Effector CD4-positive, alpha-beta T cell (primary cell): ENCODE measurements around the gene AGMO.

Source experiments
- DNase-seq: peaks from one replicate; pipeline ENCODE4 v3.0.0-alpha.2; 2020

The AGMO gene

GRCh38 chr7:15452670-15453069 is 109.1 kb downstream of the AGMO start:
- DNase-seq, result no peak

DNA sequence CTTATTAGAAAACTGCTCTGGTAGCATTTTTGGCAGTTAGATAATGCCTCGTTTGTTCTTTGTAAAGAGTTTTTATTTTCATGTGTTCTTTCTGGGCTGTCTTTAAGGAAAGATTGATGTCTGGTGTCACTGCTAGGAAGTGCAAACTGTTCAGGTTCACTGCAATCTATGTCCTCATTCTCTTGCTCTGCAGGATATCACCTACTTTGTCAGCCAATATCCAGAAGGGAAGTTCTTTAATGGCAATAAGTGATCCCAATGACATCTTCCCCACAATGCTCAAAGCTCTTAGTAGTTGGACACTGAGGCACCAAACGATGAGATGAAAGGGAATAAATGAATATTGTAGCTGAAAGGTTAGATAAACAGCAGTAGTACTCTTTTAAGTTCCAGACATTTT is 115.1 kb downstream of the AGMO start:
- no peak for DNase-seq

GRCh38 chr7:15446280-15446679 is 115.5 kb downstream of the AGMO start:
- no peak for DNase-seq

DNA sequence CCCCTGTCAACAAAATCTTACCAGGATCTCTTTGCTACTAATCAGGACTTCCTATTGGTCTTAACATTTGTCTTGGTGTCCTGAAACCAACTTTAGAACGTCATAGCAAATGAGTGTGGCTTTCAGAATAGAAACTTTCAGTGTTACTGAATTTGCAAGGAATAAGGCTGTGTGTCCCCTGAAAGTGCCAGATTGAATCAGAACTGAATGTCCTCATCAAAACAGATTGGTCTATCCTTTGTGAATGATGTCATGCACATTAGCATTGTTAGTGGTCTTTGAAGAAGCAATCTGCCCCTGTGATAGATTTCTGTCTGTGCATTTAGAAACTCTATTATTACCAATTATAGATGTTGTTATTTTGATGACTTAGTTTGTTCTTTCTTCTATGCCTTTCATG is 119.9 kb downstream of the AGMO start:
- DNase-seq, result no peak

DNA sequence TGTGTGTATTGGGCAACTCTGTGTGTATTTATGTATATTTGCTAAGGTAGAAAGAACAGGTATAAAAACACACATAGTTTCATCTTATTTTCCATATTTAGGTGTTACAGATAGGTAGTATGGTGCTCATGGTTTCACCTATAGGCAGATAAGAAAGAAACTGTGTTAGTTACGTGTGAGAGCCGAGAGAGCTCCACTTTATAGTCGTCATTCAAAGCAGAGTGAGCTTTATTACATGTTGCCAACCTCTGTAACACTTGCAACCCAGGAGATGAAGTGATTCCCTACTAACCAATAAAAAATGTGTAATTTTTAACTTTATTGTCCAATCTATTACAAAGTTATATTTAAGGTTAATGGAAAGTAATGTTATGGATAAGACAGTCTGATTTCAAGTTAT is 121.3 kb downstream of the AGMO start:
- no peak for DNase-seq

GRCh38 chr7:15439853-15440252 is 122.0 kb downstream of the AGMO start:
- no peak for DNase-seq

DNA sequence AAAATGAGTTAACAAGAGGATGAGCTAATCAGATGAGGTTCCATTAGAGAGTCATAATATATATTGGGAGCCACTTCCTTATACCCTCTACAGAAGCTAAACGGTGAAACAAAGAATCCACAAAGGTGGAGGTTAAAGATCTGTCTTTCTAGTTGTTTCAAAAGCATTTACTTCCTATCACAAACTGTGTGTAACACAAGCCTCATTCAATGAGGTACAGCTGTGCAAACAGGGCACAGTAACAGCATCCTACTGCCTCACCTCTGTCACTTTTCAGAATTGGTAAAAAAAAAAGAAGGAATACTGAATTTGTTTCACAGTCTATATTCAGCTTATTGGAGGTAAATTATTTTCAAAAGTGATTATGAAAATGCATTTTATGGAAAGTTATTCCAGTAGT is 128.7 kb downstream of the AGMO start:
- DNase-seq, result no peak

DNA sequence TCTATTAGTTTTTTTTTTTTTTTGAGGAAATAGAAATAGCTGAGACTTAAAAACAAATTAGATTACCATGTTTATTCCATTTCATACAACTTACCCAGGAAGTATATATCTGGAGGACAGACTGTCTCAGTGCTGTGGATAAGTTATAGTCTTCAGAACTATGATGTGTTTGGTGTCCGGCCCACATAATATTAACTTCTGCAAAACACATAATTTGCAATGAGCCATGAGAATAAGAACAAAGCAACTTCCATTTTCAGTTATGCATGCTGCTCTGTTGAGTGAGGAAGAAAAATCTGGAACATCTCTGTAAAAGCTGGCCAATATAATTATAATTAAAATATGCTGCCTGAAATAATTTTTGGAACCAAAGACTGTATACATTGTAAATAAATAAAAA is 130.9 kb downstream of the AGMO start:
- DNase-seq, result no peak

GRCh38 chr7:15430191-15430590 is 131.6 kb downstream of the AGMO start:
- no peak for DNase-seq

- DNase-seq, result no peak
These were observed 137.3 kb downstream of the AGMO start for GRCh38 chr7:15424468-15424867.

GRCh38 chr7:15419596-15419995 is 142.2 kb downstream of the AGMO start:
- DNase-seq, result no peak

GRCh38 chr7:15418264-15418663 is 143.6 kb downstream of the AGMO start:
- no peak for DNase-seq

DNA sequence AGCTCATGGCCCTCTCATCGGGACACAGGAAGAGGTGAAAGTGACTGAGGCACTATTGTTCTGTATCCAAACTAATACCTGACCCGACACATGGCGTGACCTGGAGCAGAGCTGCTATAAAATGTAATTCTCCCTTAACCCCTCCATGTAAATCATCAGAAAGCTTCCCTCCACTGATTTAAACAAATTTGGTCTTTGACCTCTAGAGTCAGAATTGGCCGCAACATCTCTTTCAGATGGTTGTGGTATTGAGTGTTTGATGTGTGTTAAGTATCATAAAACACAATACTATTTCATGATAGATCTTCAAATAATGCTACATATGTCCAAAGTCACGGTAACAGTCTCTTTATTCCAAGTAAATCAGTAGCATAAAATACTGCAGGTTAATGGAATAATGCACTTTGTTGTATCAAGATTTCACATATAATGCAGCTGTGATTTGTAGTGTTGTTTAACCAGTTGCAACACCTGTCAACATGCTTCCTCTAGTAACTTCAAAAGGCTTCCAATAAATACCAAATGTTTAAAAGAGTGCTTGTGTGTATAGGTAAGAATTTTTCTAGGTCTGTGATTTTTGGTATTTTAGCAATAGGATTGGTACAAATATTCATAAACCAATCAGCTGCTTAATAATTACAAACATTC is 144.3 kb downstream of the AGMO start:
- no peak for DNase-seq

DNA sequence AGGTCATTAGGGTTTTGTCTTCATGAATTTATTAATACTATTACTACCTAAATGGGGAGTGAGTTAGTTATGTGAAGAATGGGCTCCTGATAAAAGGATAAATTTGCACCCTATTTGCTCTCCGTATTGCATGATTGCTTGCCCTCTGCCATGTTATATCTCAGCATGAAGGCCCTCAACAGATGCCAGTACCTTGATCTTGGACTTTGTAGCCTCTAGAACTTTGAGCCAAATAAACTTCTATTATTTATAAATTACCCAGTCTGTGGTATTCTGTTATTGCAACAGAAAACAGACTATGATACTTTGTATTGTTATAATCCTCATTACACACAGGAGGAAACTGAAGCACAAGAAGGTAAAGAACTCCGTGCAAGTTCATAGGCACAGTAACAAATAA is 150.8 kb downstream of the AGMO start:
- DNase-seq, result no peak

- no peak for DNase-seq
These were observed 153.9 kb downstream of the AGMO start for GRCh38 chr7:15407910-15408309.

DNA sequence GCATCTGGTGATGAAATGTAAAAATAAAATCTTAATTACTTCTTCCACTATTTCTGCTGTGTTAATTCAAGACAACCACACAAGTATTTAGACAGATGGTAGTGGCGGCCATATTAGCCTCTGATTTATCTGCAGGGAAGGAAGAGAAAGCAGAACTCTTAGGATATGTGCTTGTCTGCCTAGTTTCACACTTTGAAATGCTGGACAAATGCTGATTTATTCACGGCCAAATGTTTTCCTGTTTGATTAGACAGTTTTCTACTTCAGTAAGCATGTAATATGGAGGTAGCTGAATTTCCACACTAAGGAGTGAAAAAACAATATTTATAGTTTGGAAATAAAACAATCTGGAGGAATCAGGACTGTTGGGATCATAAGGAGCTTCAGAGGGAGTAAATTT is 158.1 kb downstream of the AGMO start:
- no peak for DNase-seq

DNA sequence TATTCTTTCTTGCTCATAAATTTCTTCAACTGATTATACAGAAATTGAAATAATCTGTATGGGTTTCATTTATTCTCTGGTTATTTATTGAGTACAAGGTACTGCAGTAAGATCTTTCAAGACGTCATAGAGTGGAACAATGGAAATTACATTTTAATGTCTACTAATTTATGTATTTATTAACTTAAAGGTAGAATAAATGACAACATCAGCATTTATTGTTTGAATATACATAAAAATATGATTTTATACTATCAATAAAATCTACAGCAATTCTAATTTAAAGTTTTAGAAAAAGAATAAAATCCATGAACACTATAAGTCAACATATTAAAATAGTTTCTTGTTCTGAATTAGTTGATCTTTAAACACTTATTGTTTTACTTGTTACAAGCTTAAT is 158.5 kb downstream of the AGMO start:
- DNase-seq, result no peak

DNA sequence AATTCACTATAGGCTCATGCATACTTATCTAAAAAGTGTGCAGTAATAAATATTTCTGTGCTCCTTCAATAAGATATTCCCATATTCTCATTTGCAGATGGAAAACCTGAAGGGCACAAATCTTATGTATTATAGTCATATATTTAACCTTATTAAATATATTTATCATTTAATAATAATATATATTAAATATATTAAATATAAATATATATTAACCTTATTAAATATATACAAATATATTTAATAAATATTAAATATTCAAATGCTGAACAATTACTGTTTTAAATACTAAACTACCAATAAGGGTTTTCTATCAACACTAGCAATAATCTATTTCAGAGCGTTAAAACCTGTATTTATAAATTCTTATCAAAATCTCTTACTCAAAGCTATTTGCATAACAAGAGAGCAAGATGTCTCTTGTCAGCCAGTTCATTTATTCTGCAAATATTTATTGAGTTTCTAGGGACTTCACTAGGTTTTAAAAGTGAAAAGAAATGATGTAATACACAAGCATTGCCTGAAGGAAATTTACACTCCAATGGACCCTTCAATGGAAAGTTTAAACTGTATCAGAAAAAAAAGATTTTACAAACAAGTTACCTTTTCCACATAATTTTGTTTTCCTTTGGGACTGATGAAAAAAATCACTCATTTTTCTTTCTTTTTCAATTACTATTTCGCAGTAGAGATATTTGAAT is 159.2 kb downstream of the AGMO start:
- no peak for DNase-seq

DNA sequence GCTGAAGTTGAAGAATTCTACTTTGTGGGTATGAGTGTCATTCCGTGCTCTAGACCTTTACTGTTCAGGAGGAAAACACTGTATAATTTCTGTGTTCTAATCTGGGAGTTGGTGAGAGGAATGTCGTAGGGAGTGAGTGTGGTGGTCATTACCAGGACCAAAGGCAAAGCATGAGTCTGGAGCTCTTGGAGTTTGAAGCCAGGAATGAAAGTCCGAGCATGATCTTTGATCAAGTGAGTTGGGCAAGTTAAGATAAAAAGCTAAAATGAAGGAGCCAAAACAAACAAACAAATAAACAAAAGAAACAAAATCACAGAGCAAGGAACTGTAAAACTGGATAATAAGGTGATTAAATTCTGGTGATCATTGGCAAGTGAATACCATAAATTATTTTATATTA is 161.4 kb downstream of the AGMO start:
- DNase-seq, result no peak

- no peak for DNase-seq
These were observed 162.4 kb downstream of the AGMO start for GRCh38 chr7:15399441-15399840.

DNA sequence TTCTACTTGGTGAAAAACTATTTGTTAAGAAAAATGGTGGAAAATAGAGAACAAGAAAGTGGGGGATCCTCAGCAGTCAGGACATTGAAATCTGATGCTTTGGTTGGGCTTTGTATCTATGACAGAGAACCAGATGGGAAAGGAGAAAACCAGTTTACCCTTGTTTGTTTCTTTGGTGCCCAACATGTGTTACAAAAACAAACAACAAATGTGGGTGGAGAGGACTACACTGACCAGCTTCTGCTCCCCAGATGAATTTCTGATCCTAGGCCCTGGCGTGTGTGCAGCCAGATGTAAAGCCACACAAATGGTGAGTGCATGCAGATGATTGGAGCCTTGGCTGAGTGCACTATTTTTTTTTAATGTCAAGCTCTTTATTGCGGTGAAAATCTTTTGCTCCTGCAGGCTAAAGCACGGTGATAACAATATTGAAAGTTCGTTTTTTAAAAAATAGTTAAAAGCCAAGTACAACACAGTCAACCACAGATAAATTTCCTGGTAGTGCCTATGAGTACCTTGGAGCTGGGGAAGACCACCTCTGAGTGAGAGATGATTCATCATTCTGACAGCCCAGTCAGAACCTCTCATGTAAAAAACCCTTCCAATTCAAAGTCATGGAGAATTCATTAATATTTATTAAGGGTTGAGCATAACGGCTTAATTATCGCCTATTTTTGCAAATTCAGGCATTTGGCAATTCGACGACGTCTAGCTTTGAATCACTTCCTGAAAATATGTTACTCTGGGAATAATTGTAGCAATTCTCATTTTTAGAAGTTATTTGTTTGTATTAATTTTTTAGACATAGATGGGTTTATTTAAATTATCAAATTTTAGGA is 163.7 kb downstream of the AGMO start:
- no peak for DNase-seq

DNA sequence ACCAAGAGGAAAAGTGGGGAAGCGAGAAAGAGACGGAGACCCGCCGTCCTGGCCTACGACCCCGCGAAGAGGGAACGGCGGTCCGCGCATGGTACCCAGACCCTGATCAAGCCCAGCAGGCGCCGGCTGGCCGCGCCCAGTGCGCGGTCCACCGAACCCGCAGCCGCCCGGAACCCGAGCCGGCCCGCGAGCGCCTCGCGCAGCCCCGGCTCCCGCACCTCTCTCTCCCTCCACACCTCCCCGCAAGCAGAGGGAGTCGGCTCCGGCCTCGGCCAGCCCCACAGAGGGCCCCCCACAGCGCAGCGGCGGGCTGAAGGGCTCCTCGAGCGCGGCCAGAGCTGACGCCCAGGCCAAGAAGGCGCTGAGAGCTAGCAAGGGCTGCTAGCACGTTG is 164.7 kb downstream of the AGMO start:
- no peak for DNase-seq

DNA sequence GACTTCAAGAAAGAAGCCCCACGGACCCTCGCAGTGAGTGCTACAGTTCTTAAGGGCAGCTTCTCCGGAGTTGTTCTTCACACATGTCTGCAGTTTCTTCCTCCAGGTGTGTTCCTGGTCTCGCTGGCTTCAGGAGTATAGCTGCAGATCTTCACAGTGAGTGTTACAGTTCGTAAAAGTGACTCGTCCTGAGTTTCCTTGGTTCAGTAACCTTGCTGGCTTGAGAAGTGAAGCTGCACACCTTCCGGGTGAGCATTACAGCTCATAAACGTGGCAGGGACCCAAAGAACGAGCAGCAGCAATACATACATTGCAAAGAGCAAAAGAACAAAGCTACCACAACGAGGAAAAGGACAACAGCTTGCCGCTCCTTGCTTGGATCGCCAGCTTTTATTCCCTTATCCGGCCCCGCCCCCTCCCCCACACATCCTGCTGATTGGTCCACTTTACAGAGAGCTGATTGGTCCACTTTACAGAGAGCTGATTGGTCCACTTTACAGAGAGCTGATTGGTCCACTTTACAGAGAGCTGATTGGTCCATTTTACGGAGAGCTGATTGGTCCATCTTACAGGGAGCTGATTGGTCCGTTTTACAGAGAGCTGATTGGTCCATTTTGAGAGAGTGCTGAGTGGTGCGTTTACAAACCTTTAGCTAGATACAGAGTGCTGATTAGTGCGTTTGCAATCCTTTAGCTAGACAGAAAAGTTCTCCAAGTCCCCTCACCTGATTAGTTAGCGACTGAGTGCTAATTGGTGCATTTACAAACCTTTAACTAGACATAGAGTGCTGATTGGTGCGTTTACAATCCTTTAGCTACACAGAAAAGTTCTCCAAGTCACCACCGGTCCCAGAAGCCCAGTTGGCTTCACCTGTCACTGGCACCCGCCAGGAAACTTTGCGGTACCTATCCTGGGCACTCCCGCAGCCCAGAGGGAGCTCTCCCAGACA is 165.3 kb downstream of the AGMO start:
- no peak for DNase-seq
